H1 (cell line): ENCODE results near the gene MZT2A. TPM values are rescaled to one million over a fixed set of nuclear protein-coding genes. Genes with fewer than 3 reads are reported as not detected.
A peak's percentile ranks its signal among the peaks of the same experiment; 100 is the strongest.
"Not testable (repeated sequence)": the region's sequence is repeated elsewhere in the genome, so short reads cannot be mapped to it uniquely, and the experiment has no call there.

ENCODE experiments used
- CTCF ChIA-PET: fragments of 300-600 bp; sonication (Branson Sonifier 250); formaldehyde crosslinking; loops from one replicate; lab custom pipeline; 2021; ENCODE audit not compliant: partially characterized antibody; lab: Charles Lee
- POLR2A ChIA-PET: fragments of 300-600 bp; sonication (Branson Sonifier 250); formaldehyde crosslinking; loops from one replicate; lab custom pipeline; 2021; ENCODE audit warnings: inconsistent platforms; ENCODE audit not compliant: partially characterized antibody; lab: Charles Lee
- DNase-seq, 2 experiments: peaks; one replicate each; pipeline versions ENCODE4 v3.0.0 to v3.0.0-alpha.2; 2010 to 2022; ENCODE audit warnings: low spot score in 2 of 2, low read depth in 1 of 2, mixed read lengths in 1 of 2
- FAIRE-seq: peaks from 2 replicates; lab custom pipeline; 2011; peaks lifted over from hg19 to GRCh38; lab: Jason Lieb, UNC
- H2AFZ ChIP-seq: 2 replicates; pipeline ENCODE4 v1.8.1; 2012; ENCODE audit warnings: low read length, inconsistent platforms
- H2AK5ac ChIP-seq: 2 replicates; pipeline ENCODE4 v1.6.1; 2013; ENCODE audit warnings: low read depth, low read length
- H2BK120ac ChIP-seq: replicated peaks from 2 replicates; pipeline ENCODE3; 2013; ENCODE audit warnings: low read depth, low read length, inconsistent platforms
- H2BK12ac ChIP-seq: 2 replicates; pipeline ENCODE4 v1.6.1; 2013; ENCODE audit warnings: low read depth, low read length
- H2BK15ac ChIP-seq: 2 replicates; pipeline ENCODE4 v1.6.1; 2013; ENCODE audit warnings: low read length
- H2BK20ac ChIP-seq: 2 replicates; pipeline ENCODE4 v1.6.1; 2013; ENCODE audit warnings: low read length
- H2BK5ac ChIP-seq: 2 replicates; pipeline ENCODE4 v1.6.1; 2013; ENCODE audit warnings: low read depth, low read length
- H3K14ac ChIP-seq: 2 replicates; pipeline ENCODE4 v1.6.1; 2013; ENCODE audit warnings: inconsistent platforms; ENCODE audit not compliant: insufficient read length
- H3K18ac ChIP-seq: 2 replicates; pipeline ENCODE4 v1.6.1; 2013; ENCODE audit warnings: low read length; ENCODE audit errors: extremely low read depth
- H3K23ac ChIP-seq: 2 replicates; pipeline ENCODE4 v1.6.1; 2013; ENCODE audit warnings: inconsistent platforms; ENCODE audit not compliant: insufficient read length
- H3K23me2 ChIP-seq: 2 replicates; pipeline ENCODE4 v1.6.1; 2013; ENCODE audit warnings: low read depth, low read length
- H3K27ac ChIP-seq: 2 replicates; pipeline ENCODE4 v1.6.1; 2011; ENCODE audit warnings: low read depth, low read length, inconsistent platforms
- H3K27me3 ChIP-seq, 4 experiments: replicated peaks in 1 of 4; 1 replicate in 1 of 4; 2 replicates in 3 of 4; pipeline versions ENCODE4 v1.6.1 to v1.8.1; 2011 to 2013; ENCODE audit warnings: low read length in 3 of 4, mild to moderate bottlenecking in 3 of 4, inconsistent platforms in 2 of 4, mixed read lengths in 2 of 4, moderate library complexity in 1 of 4; ENCODE audit not compliant: control insufficient read depth in 3 of 4, insufficient read depth in 3 of 4; ENCODE audit errors: extremely low read depth in 1 of 4
- H3K36me3 ChIP-seq, 4 experiments: 2 replicates each; pipeline versions ENCODE4 v1.6.1 to v1.8.1; 2011 to 2013; ENCODE audit warnings: mild to moderate bottlenecking in 4 of 4, low read length in 3 of 4, moderate library complexity in 2 of 4, control low read depth in 1 of 4, inconsistent platforms in 1 of 4; ENCODE audit not compliant: insufficient read depth in 4 of 4, control insufficient read depth in 2 of 4
- H3K4ac ChIP-seq: replicated peaks from 2 replicates; pipeline ENCODE3; 2013; ENCODE audit warnings: low read length, low read depth, mixed read lengths, inconsistent platforms; ENCODE audit not compliant: insufficient read length
- H3K4me1 ChIP-seq, 4 experiments: replicated peaks in 1 of 4; 1 replicate in 1 of 4; 2 replicates in 3 of 4; pipeline versions ENCODE4 v1.6.1 to v1.8.1; 2011 to 2013; ENCODE audit warnings: low read length in 3 of 4, inconsistent platforms in 2 of 4, mixed read lengths in 1 of 4; ENCODE audit not compliant: insufficient read depth in 4 of 4, control insufficient read depth in 3 of 4
- H3K4me2 ChIP-seq, 2 experiments: 2 replicates each; pipeline versions ENCODE4 v1.6.1 to v1.8.1; 2011 to 2013; ENCODE audit warnings: low read depth in 2 of 2, low read length in 2 of 2, control low read depth in 1 of 2, inconsistent platforms in 1 of 2, mild to moderate bottlenecking in 1 of 2; ENCODE audit not compliant: insufficient read depth in 1 of 2
- H3K4me3 ChIP-seq, 4 experiments: fragments of 200-600, 300-600 bp in 1 of 4; sonication (generic), shearing (Covaris generic), sonication (Bioruptor Twin) in 1 of 4; 2 replicates each; pipeline versions ENCODE4 v1.5.1 to v1.8.1; 2011 to 2016; ENCODE audit warnings: low read length in 4 of 4, low read depth in 3 of 4, control low read depth in 2 of 4, inconsistent platforms in 2 of 4, mild to moderate bottlenecking in 2 of 4, mixed read lengths in 1 of 4, moderate library complexity in 1 of 4; ENCODE audit not compliant: insufficient read depth in 2 of 4; ENCODE audit errors: extremely low read depth in 1 of 4
- H3K56ac ChIP-seq: replicated peaks from 2 replicates; pipeline ENCODE3; 2013; ENCODE audit warnings: low read depth, mild to moderate bottlenecking, mixed read lengths, low read length, inconsistent platforms; ENCODE audit not compliant: insufficient read length
- H3K79me1 ChIP-seq: 2 replicates; pipeline ENCODE4 v1.6.1; 2013; ENCODE audit warnings: low read depth, low read length, control low read depth
- H3K79me2 ChIP-seq, 2 experiments: 2 replicates each; pipeline versions ENCODE4 v1.6.1 to v1.8.1; 2012 to 2013; ENCODE audit warnings: low read length in 2 of 2, mild to moderate bottlenecking in 2 of 2, inconsistent platforms in 1 of 2; ENCODE audit not compliant: insufficient read depth in 2 of 2, control insufficient read depth in 1 of 2
- H3K9ac ChIP-seq, 4 experiments: replicated peaks in 1 of 4; 1 replicate in 1 of 4; 2 replicates in 3 of 4; pipeline versions ENCODE4 v1.6.1 to v1.8.1; 2011 to 2013; ENCODE audit warnings: low read depth in 3 of 4, low read length in 3 of 4, control low read depth in 2 of 4, mild to moderate bottlenecking in 2 of 4, moderate library complexity in 2 of 4, inconsistent platforms in 1 of 4; ENCODE audit errors: extremely low read depth in 1 of 4
- H3K9me3 ChIP-seq, 2 experiments: 2 replicates each; pipeline versions ENCODE4 v1.6.1 to v1.8.1; 2012 to 2013; ENCODE audit warnings: mild to moderate bottlenecking in 2 of 2, moderate library complexity in 2 of 2, control low read depth in 1 of 2, inconsistent platforms in 1 of 2, low read depth in 1 of 2, low read length in 1 of 2, mixed read lengths in 1 of 2; ENCODE audit not compliant: insufficient read depth in 2 of 2
- H4K20me1 ChIP-seq, 2 experiments: replicated peaks in 1 of 2; 2 replicates each; pipeline versions ENCODE3 to v1.8.1; 2011 to 2013; ENCODE audit warnings: inconsistent platforms in 2 of 2, low read length in 2 of 2, mild to moderate bottlenecking in 1 of 2; ENCODE audit not compliant: insufficient read depth in 2 of 2, control insufficient read depth in 1 of 2
- H4K5ac ChIP-seq: 2 replicates; pipeline ENCODE4 v1.6.1; 2013; ENCODE audit warnings: low read length, low read depth, mixed read lengths, inconsistent platforms; ENCODE audit not compliant: insufficient read length
- H4K8ac ChIP-seq: 2 replicates; pipeline ENCODE4 v1.8.0; 2013; ENCODE audit warnings: mild to moderate bottlenecking, moderate library complexity, low read length, inconsistent platforms; ENCODE audit not compliant: insufficient read depth; ENCODE audit errors: extremely low read depth
- H4K91ac ChIP-seq: replicated peaks from 2 replicates; pipeline ENCODE3; 2013; ENCODE audit warnings: low read length, mixed read lengths, inconsistent platforms; ENCODE audit not compliant: insufficient read length
- WGBS, 2 experiments: shearing (Covaris generic) in 1 of 2; methylation state at CpG; one replicate each; pipeline versions ENCODE4 v1.1.6 to v1.1.7; 2013 to 2015; ENCODE audit warnings: low lambda C conversion rate in 2 of 2, mixed read lengths in 2 of 2, inconsistent platforms in 1 of 2, low coverage in 1 of 2, missing lambda C conversion rate in 1 of 2; ENCODE audit not compliant: insufficient replicate concordance in 2 of 2, insufficient coverage in 1 of 2, insufficient read length in 1 of 2; ENCODE audit errors: extremely low coverage in 1 of 2, missing lambda C conversion rate in 1 of 2; 5-methylcytosine and 5-hydroxymethylcytosine counted together
- polyA plus RNA-seq, 7 experiments: library from polyadenylated mRNA; depleted of rRNA in 3 of 7; stranded (reverse) in 5 of 7; unstranded in 2 of 7; fragments of >200 nt in 5 of 7; fragments of 200-250 nt in 2 of 7; gene quantifications; 1 replicate in 5 of 7; 2 replicates in 1 of 7; 4 replicates in 1 of 7; pipeline versions ENCODE4 v1.2.1 to v1.2.3, GENCODE V29; 2011 to 2013; ENCODE audit warnings: missing spikeins in 2 of 7, mixed read lengths in 2 of 7
- total RNA-seq: library from RNA; stranded (reverse); fragmentation: NEBNext Ultra II Directional; extraction: Animal tissue kit (Norgen Biotek cat#: 25700); gene quantifications from 2 replicates; pipeline ENCODE4 v1.2.1, GENCODE V29; 2021

Gene MZT2A
- total and polyA plus RNA-seq, 2 of the 8 experiments (the other 6 are each of a cell fraction or from before 2014, with no cell fraction given): 116 to 120 TPM

- H3K23me2 ChIP-seq, H2BK20ac ChIP-seq, H2BK12ac ChIP-seq, H3K56ac ChIP-seq, H3K23ac ChIP-seq, POLR2A ChIA-PET, H2BK15ac ChIP-seq, H4K91ac ChIP-seq, H2BK120ac ChIP-seq, FAIRE-seq, H3K79me1 ChIP-seq, H3K79me2 ChIP-seq, H2AK5ac ChIP-seq, H4K8ac ChIP-seq, H3K27me3 ChIP-seq, H2BK5ac ChIP-seq, H3K14ac ChIP-seq, H3K27ac ChIP-seq, H4K20me1 ChIP-seq, H3K4me2 ChIP-seq, H3K4me1 ChIP-seq, H3K9me3 ChIP-seq, H3K4me3 ChIP-seq, H3K9ac ChIP-seq, H3K4ac ChIP-seq, CTCF ChIA-PET, H4K5ac ChIP-seq, H2AFZ ChIP-seq, H3K36me3 ChIP-seq, H3K18ac ChIP-seq: not testable (repeated sequence)
- peak in 1 of 2 experiments; percentile 32 for DNase-seq
- 90% methylated on average over 12 of the region's 21 CpGs; no CpG with 5 or more reads in 1 of the 2 experiments for WGBS, 2 experiments
Measured at GRCh38 chr2:131535951-131536826, 44.0 kb upstream of the MZT2A start.
